ENCODE results near the gene PHACTR3. TPM values are rescaled to one million over a fixed set of nuclear protein-coding genes. Genes with fewer than 3 reads are reported as not detected.
A peak's percentile ranks its signal among the peaks of the same experiment; 100 is the strongest.

The PHACTR3 gene
- total RNA-seq, 8 experiments from 2014 or later: 0.18 to 44.8 (median 26.7) TPM

- WGBS, 10 experiments: 17 to 94% (median 61%) methylated on average over 1 to 6 of the region's 16 CpGs; no CpG with 5 or more reads in 2 of the 10 experiments
- ATAC-seq (replicated peaks in 6 of 8): no peak
- in situ Hi-C loops (cut with MboI; ENCODE audit: low pct_unique_long_range_greater_than_20kb in 2 of 9, low sequenced_read_pairs in 9 of 9, unreplicated experiment in 9 of 9): no loop called here
- Histone ChIP-seq H3K4me3 (no peak overlapping the region), H3K27ac (no peak overlapping the region), H3K4me1 (replicated peaks in 1 of 2) (peaks cover 2 to 6% of the 10 kb centered on the region in 2 donors)
These were observed 25.1 kb downstream of the PHACTR3 start for GRCh38 chr20:59629141-59630045.

- 0 to 86% (median 50%) methylated on average over 1 to 7 of the region's 8 CpGs; no CpG with 5 or more reads in 3 of the 10 experiments for WGBS, 10 experiments
- no peak overlapping the region for H3K27ac ChIP-seq
- no peak for ATAC-seq (replicated peaks in 6 of 8)
- peaks cover 9 to 13% of the 10 kb centered on the region in 2 donors for H3K4me1 ChIP-seq (replicated peaks in 1 of 2)
- H3K4me3 ChIP-seq: no peak overlapping the region
- in situ Hi-C loops (cut with MboI; ENCODE audit: low pct_unique_long_range_greater_than_20kb in 2 of 9, low sequenced_read_pairs in 9 of 9, unreplicated experiment in 9 of 9): no loop called here
These were observed 26.2 kb downstream of the PHACTR3 start for GRCh38 chr20:59630526-59630925.

GRCh38 chr20:59631751-59632540 is 27.6 kb downstream of the PHACTR3 start:
- H3K27ac ChIP-seq: no peak overlapping the region
- 24 to 93% (median 83%) methylated on average over 2 to 11 of the region's 14 CpGs; no CpG with 5 or more reads in 5 of the 10 experiments for WGBS, 10 experiments
- no peak for ATAC-seq (replicated peaks in 6 of 8)

GRCh38 chr20:59632541-59633113 is 28.3 kb downstream of the PHACTR3 start:
- Histone ChIP-seq H3K4me1 (replicated peaks in 1 of 2) (peaks cover 25 to 28% of the 10 kb centered on the region in 2 donors), H3K4me3 (no peak overlapping the region), H3K27ac (no peak overlapping the region)
- in situ Hi-C loops (cut with MboI; ENCODE audit: low pct_unique_long_range_greater_than_20kb in 2 of 9, low sequenced_read_pairs in 9 of 9, unreplicated experiment in 9 of 9): no loop called here
- no peak for ATAC-seq (replicated peaks in 6 of 8)
- WGBS, 10 experiments: 57 to 100% (median 87%) methylated on average over 1 to 8 of the region's 8 CpGs; no CpG with 5 or more reads in 3 of the 10 experiments

More at GRCh38 chr20:59631751-59632540, 27.6 kb downstream of the PHACTR3 start:
- Histone ChIP-seq H3K4me3 (no peak overlapping the region), H3K4me1 (replicated peaks in 1 of 2) (peaks cover 18 to 21% of the 10 kb centered on the region in 2 donors)
- in situ Hi-C loops (cut with MboI; ENCODE audit: low pct_unique_long_range_greater_than_20kb in 2 of 9, low sequenced_read_pairs in 9 of 9, unreplicated experiment in 9 of 9): no loop called here

- in situ Hi-C loops (cut with MboI; ENCODE audit: low pct_unique_long_range_greater_than_20kb in 2 of 9, low sequenced_read_pairs in 9 of 9, unreplicated experiment in 9 of 9): no loop called here
- WGBS, 10 experiments: 29 to 100% (median 76%) methylated on average over 1 to 6 of the region's 6 CpGs
- Histone ChIP-seq H3K4me1 (replicated peaks in 1 of 2) (peaks cover 28 to 32% of the 10 kb centered on the region in 2 donors), H3K4me3 (no peak overlapping the region), H3K27ac (peak overlapping the region in 1 of 2 donors; percentile 13)
- peak in 5 of 8 experiments; percentile 31 to 83 (median 59) for ATAC-seq (replicated peaks in 6 of 8)
These were observed 29.4 kb downstream of the PHACTR3 start for GRCh38 chr20:59633656-59634251.

- H3K4me3 ChIP-seq: no peak overlapping the region
- peaks cover 28 to 32% of the 10 kb centered on the region in 2 donors for H3K4me1 ChIP-seq (replicated peaks in 1 of 2)
- in situ Hi-C loops (cut with MboI; ENCODE audit: low pct_unique_long_range_greater_than_20kb in 2 of 9, low sequenced_read_pairs in 9 of 9, unreplicated experiment in 9 of 9): no loop called here
- H3K27ac ChIP-seq: peak overlapping the region in 1 of 2 donors; percentile 13
- ATAC-seq (replicated peaks in 6 of 8): peak in 2 of 8 experiments; percentile 7 to 8
- WGBS, 10 experiments: 26 to 81% (median 60%) methylated on average over 2 to 18 of the region's 18 CpGs
These were observed 30.2 kb downstream of the PHACTR3 start for GRCh38 chr20:59634435-59635005.

- Histone ChIP-seq H3K4me1 (replicated peaks in 1 of 2) (peaks cover 32% of the 10 kb centered on the region in 2 donors), H3K4me3 (no peak overlapping the region), H3K27ac (no peak overlapping the region)
- in situ Hi-C loops (cut with MboI; ENCODE audit: low pct_unique_long_range_greater_than_20kb in 2 of 9, low sequenced_read_pairs in 9 of 9, unreplicated experiment in 9 of 9): no loop called here
- ATAC-seq (replicated peaks in 6 of 8): no peak
- WGBS, 10 experiments: 0 to 90% (median 36%) methylated on average over 1 to 2 of the region's 3 CpGs; no CpG with 5 or more reads in 6 of the 10 experiments
These were observed 32.5 kb downstream of the PHACTR3 start for GRCh38 chr20:59636766-59637370.

GRCh38 chr20:59640267-59640666 is 35.9 kb downstream of the PHACTR3 start:
- Histone ChIP-seq H3K4me3 (no peak overlapping the region), H3K4me1 (replicated peaks in 1 of 2) (peaks cover 21 to 28% of the 10 kb centered on the region in 2 donors), H3K27ac (no peak overlapping the region)
- ATAC-seq (replicated peaks in 6 of 8): no peak
- in situ Hi-C loops (cut with MboI; ENCODE audit: low pct_unique_long_range_greater_than_20kb in 2 of 9, low sequenced_read_pairs in 9 of 9, unreplicated experiment in 9 of 9): no loop called here
- 0 to 100% (median 82%) methylated on average over 1 to 3 of the region's 5 CpGs; no CpG with 5 or more reads in 4 of the 10 experiments for whole genome bisulfite sequencing, 10 experiments

GRCh38 chr20:59643615-59644061 is 39.3 kb downstream of the PHACTR3 start:
- Histone ChIP-seq H3K4me3 (no peak overlapping the region), H3K4me1 (replicated peaks in 1 of 2) (peaks cover 6 to 12% of the 10 kb centered on the region in 2 donors), H3K27ac (no peak overlapping the region)
- ATAC-seq (replicated peaks in 6 of 8): no peak
- 0 to 92% (median 81%) methylated on average over 2 to 11 of the region's 12 CpGs for WGBS, 10 experiments
- in situ Hi-C loops (cut with MboI; ENCODE audit: low pct_unique_long_range_greater_than_20kb in 2 of 9, low sequenced_read_pairs in 9 of 9, unreplicated experiment in 9 of 9): no loop called here

GRCh38 chr20:59644371-59644939 is 40.1 kb downstream of the PHACTR3 start:
- H3K4me1 ChIP-seq (replicated peaks in 1 of 2): peaks cover 11 to 14% of the 10 kb centered on the region in 2 donors
- ATAC-seq (replicated peaks in 6 of 8): no peak
- H3K4me3 ChIP-seq: no peak overlapping the region
- no peak overlapping the region for H3K27ac ChIP-seq
- 20 to 96% (median 83%) methylated on average over 2 to 7 of the region's 10 CpGs; no CpG with 5 or more reads in 1 of the 10 experiments for WGBS, 10 experiments
- in situ Hi-C loops (cut with MboI; ENCODE audit: low pct_unique_long_range_greater_than_20kb in 2 of 9, low sequenced_read_pairs in 9 of 9, unreplicated experiment in 9 of 9): no loop called here

GRCh38 chr20:59645271-59645670 is 40.9 kb downstream of the PHACTR3 start:
- ATAC-seq (replicated peaks in 6 of 8): peak in 1 of 8 experiments; percentile 29
- WGBS, 10 experiments: 0 to 91% (median 70%) methylated on average over 1 to 7 of the region's 9 CpGs; no CpG with 5 or more reads in 3 of the 10 experiments
- in situ Hi-C loops (cut with MboI; ENCODE audit: low pct_unique_long_range_greater_than_20kb in 2 of 9, low sequenced_read_pairs in 9 of 9, unreplicated experiment in 9 of 9): no loop called here
- H3K4me1 ChIP-seq (replicated peaks in 1 of 2): peaks cover 11 to 14% of the 10 kb centered on the region in 2 donors
- H3K4me3 ChIP-seq: no peak overlapping the region
- H3K27ac ChIP-seq: no peak overlapping the region

Data from motor neuron (in vitro differentiated cells).